A549 (cell line): ENCODE data around the gene MAP2K6. TPM values are rescaled to one million over a fixed set of nuclear protein-coding genes. Genes with fewer than 3 reads are reported as not detected.

Experiments
- ATAC-seq, 2 experiments: fragments of 200-7000 bp in 1 of 2; fragments of >200 bp in 1 of 2; cut with Nextera tagmentation in 1 of 2; cut with Tn5 transposase in 1 of 2; 3 replicates each; pipeline versions ENCODE4 v1.8.0 to v1.9.1; 2018 to 2020; ENCODE audit warnings: mild to moderate bottlenecking in 1 of 2, moderate library complexity in 1 of 2
- CTCF ChIA-PET: fragments of 300-600 bp; sonication (Branson Sonifier 250); formaldehyde crosslinking; extraction: SDS; loops from one replicate; lab custom pipeline; 2021; ENCODE audit warnings: antibody characterized with exemption, inconsistent platforms; lab: Yijun Ruan, JAX
- POLR2A ChIA-PET: fragments of 350-600 bp; formaldehyde crosslinking; extraction: SDS; loops from one replicate; lab custom pipeline; 2021; ENCODE audit warnings: antibody characterized with exemption, inconsistent platforms; lab: Yijun Ruan, JAX
- DNase-seq, 2 experiments: peaks; one replicate each; pipeline versions ENCODE4 v3.0.0 to v3.0.0-alpha.2; 2011 to 2016; ENCODE audit warnings: low read depth in 1 of 2, low spot score in 1 of 2
- FAIRE-seq: peaks from 2 replicates; lab custom pipeline; 2011; peaks lifted over from hg19 to GRCh38; lab: Jason Lieb, UNC
- H3K27ac ChIP-seq, 2 experiments: fragments of >200 bp; sonication (Bioruptor Twin); formaldehyde crosslinking; 3 replicates each; pipeline ENCODE4 v1.5.1; 2016 to 2017
- H3K4me1 ChIP-seq: fragments of >200 bp; sonication (Bioruptor Twin); formaldehyde crosslinking; 3 replicates; pipeline ENCODE4 v1.6.1; 2016
- H3K4me2 ChIP-seq: fragments of >200 bp; sonication (Bioruptor Twin); formaldehyde crosslinking; 3 replicates; pipeline ENCODE4 v1.6.1; 2016
- H3K4me3 ChIP-seq: fragments of >200 bp; sonication (Bioruptor Twin); formaldehyde crosslinking; 3 replicates; pipeline ENCODE4 v1.5.1; 2016
- H3K9me3 ChIP-seq: fragments of >200 bp; sonication (Bioruptor Twin); formaldehyde crosslinking; 3 replicates; pipeline ENCODE4 v1.6.1; 2016
- ATOH8 ChIP-seq: fragments of 250-450 bp; sonication (Bioruptor Pico); IDR thresholded peaks from 2 replicates; pipeline ENCODE4 v1.5.0; 2020; ENCODE audit warnings: low read depth, mild to moderate bottlenecking, moderate library complexity
- BCL3 ChIP-seq: fragments of >200 bp; sonication (Bioruptor Twin); formaldehyde crosslinking; IDR thresholded peaks from 3 replicates; pipeline ENCODE4 v1.6.1; 2016
- CBX2 ChIP-seq: fragments of 200-600 bp; sonication (generic); IDR thresholded peaks from 2 replicates; pipeline ENCODE4 v1.6.1; 2016; ENCODE audit warnings: low read depth, mild to moderate bottlenecking, borderline replicate concordance
- E2F6 ChIP-seq: IDR thresholded peaks from 2 replicates; pipeline ENCODE4 v1.6.1; 2012; ENCODE audit warnings: low read depth, borderline replicate concordance
- EHMT2 ChIP-seq: fragments of 200-600 bp; sonication (generic); IDR thresholded peaks from 2 replicates; pipeline ENCODE4 v1.6.1; 2016; ENCODE audit warnings: antibody characterized with exemption, low read depth, mild to moderate bottlenecking, moderate library complexity
- ESRRA ChIP-seq: fragments of 150-350 bp; IDR thresholded peaks from 2 replicates; pipeline ENCODE4 v1.6.1; 2014; ENCODE audit warnings: mild to moderate bottlenecking, low read length, borderline replicate concordance
- GATA3 ChIP-seq: IDR thresholded peaks from 2 replicates; pipeline ENCODE4 v1.6.1; 2012; ENCODE audit warnings: borderline replicate concordance
- HES2 ChIP-seq: fragments of >200 bp; sonication (Bioruptor Twin); formaldehyde crosslinking; IDR thresholded peaks from 2 replicates; pipeline ENCODE4 v1.6.1; 2016
- HMGXB4 ChIP-seq: fragments of 250-450 bp; sonication (Bioruptor Pico); IDR thresholded peaks from 2 replicates; pipeline ENCODE4 v1.5.0; 2021; ENCODE audit warnings: mild to moderate bottlenecking, moderate library complexity, borderline replicate concordance
- HOXA7 ChIP-seq: fragments of 250-450 bp; sonication (Bioruptor Pico); IDR thresholded peaks from 2 replicates; pipeline ENCODE4 v1.5.0; 2020; ENCODE audit warnings: mild to moderate bottlenecking, moderate library complexity
- HOXB13 ChIP-seq: fragments of 250-450 bp; sonication (Bioruptor Pico); IDR thresholded peaks from 2 replicates; pipeline ENCODE4 v1.5.0; 2020; ENCODE audit warnings: low read depth, mild to moderate bottlenecking, moderate library complexity
- HOXB5 ChIP-seq: fragments of 250-450 bp; sonication (Bioruptor Pico); IDR thresholded peaks from 2 replicates; pipeline ENCODE4 v1.5.0; 2020; ENCODE audit warnings: mild to moderate bottlenecking, moderate library complexity
- JUNB ChIP-seq: fragments of >200 bp; sonication (Bioruptor Twin); formaldehyde crosslinking; IDR thresholded peaks from 2 replicates; pipeline ENCODE4 v1.6.1; 2016
- KDM1A ChIP-seq: fragments of 200-600 bp; sonication (generic); IDR thresholded peaks from 2 replicates; pipeline ENCODE4 v1.6.1; 2016; ENCODE audit warnings: low read depth, mild to moderate bottlenecking
- KDM5A ChIP-seq: fragments of 200-600 bp; sonication (generic); IDR thresholded peaks from 2 replicates; pipeline ENCODE4 v1.6.1; 2016; ENCODE audit warnings: antibody characterized with exemption, mild to moderate bottlenecking
- MAZ ChIP-seq: fragments of 150-350 bp; IDR thresholded peaks from 2 replicates; pipeline ENCODE4 v1.6.1; 2014; ENCODE audit warnings: antibody characterized with exemption, low read depth, low read length, borderline replicate concordance
- MYC ChIP-seq: IDR thresholded peaks from 2 replicates; pipeline ENCODE4 v1.6.1; 2012; ENCODE audit warnings: mild to moderate bottlenecking, inconsistent platforms, low read length, improper control_type of control experiment, borderline replicate concordance
- NFE2L2 ChIP-seq: fragments of 150-350 bp; conservative IDR thresholded peaks from 2 replicates; pipeline ENCODE4 v1.6.1; 2014; ENCODE audit warnings: low read length
- NR3C1 ChIP-seq: fragments of >200 bp; sonication (Bioruptor Twin); formaldehyde crosslinking; IDR thresholded peaks from 3 replicates; pipeline ENCODE4 v1.6.1; 2017
- RAD21 ChIP-seq, 2 experiments: fragments of >200 bp in 1 of 2; sonication (Bioruptor Twin) in 1 of 2; formaldehyde crosslinking in 1 of 2; IDR thresholded peaks in 1 of 2; conservative IDR thresholded peaks in 1 of 2; 2 replicates in 1 of 2; 3 replicates in 1 of 2; pipeline ENCODE4 v1.6.1; 2012 to 2018; ENCODE audit warnings: inconsistent platforms in 1 of 2
- RARB ChIP-seq: fragments of 250-450 bp; sonication (Bioruptor Pico); IDR thresholded peaks from 2 replicates; pipeline ENCODE4 v1.8.0; 2021; ENCODE audit warnings: mild to moderate bottlenecking, moderate library complexity
- RFX5 ChIP-seq: fragments of 450-650 bp; IDR thresholded peaks from 2 replicates; pipeline ENCODE4 v1.7.1; 2014; ENCODE audit warnings: antibody characterized with exemption, mild to moderate bottlenecking, moderate library complexity
- ZFP36 ChIP-seq: fragments of 450-650 bp; IDR thresholded peaks from 2 replicates; pipeline ENCODE4 v1.6.1; 2014; ENCODE audit warnings: borderline replicate concordance; ENCODE audit not compliant: partially characterized antibody
- ZNF302 ChIP-seq: fragments of 250-450 bp; sonication (Bioruptor Pico); IDR thresholded peaks from 2 replicates; pipeline ENCODE4 v1.9.0; 2021; ENCODE audit warnings: inconsistent platforms, mild to moderate bottlenecking, moderate library complexity
- ZSCAN20 ChIP-seq: fragments of 250-450 bp; sonication (Bioruptor Pico); IDR thresholded peaks from 2 replicates; pipeline ENCODE4 v1.8.0; 2022; ENCODE audit warnings: mild to moderate bottlenecking, moderate library complexity
- WGBS: methylation state at CpG from one replicate; pipeline ENCODE4 v1.1.6; 2017; ENCODE audit errors: missing lambda C conversion rate; 5-methylcytosine and 5-hydroxymethylcytosine counted together
- polyA plus RNA-seq, 4 experiments: library from polyadenylated mRNA; depleted of rRNA in 3 of 4; stranded (reverse); fragments of >200 nt; fragmentation: RNase III in 1 of 4; extraction: RNeasy Plus Mini Kit Qiagen cat#74134 plus additional on column Dnase treatment in 1 of 4; gene quantifications; 2 replicates in 3 of 4; 3 replicates in 1 of 4; pipeline ENCODE4 v1.2.3, GENCODE V29; 2011 to 2017

MAP2K6 gene
- polyA plus RNA-seq, 2 of the 4 experiments (the other 2 are of a cell fraction) = 20.2 to 20.7 TPM

GRCh38 chr17:69431835-69432234 is 17.3 kb downstream of the MAP2K6 start:
- CTCF ChIA-PET = interaction anchor here (0.6 kb wide), 1 partner anchor 1918 kb away, joined by 3 read pairs; no protein-coding TSS in a partner anchor
- no peak for ATAC-seq
- no peak overlapping the region for H3K27ac ChIP-seq
- FAIRE-seq = peak; percentile 13
- POLR2A ChIA-PET = interaction anchor here (0.7 kb wide), 1 partner anchor 30 kb away, joined by 4 read pairs; no protein-coding TSS in a partner anchor
- peaks cover 13% of the 10 kb centered on the region; the same call in 1 of the 3 replicates for H3K4me1 ChIP-seq
- TF ChIP-seq HOXA7 (CRISPR knock-in tag) = no peak
- TF ChIP-seq KDM1A = no peak
- TF ChIP-seq RFX5 = no peak
- no peak for TF ChIP-seq NR3C1
- TF ChIP-seq RAD21 (conservative IDR thresholded peaks at IDR 0.05 in 1 of 2, IDR thresholded peaks at IDR 0.05 in 1 of 2) = no peak
- no peak for TF ChIP-seq EHMT2
- TF ChIP-seq GATA3 = no peak
- TF ChIP-seq JUNB = no peak
- no peak for TF ChIP-seq MYC
- no peak for TF ChIP-seq BCL3
- TF ChIP-seq HES2 = no peak
- no peak for TF ChIP-seq HMGXB4
- no peak for TF ChIP-seq ATOH8 (CRISPR knock-in tag)
- TF ChIP-seq E2F6 = no peak
- TF ChIP-seq ZFP36 = no peak
- no peak for TF ChIP-seq HOXB5
- no peak for TF ChIP-seq ZSCAN20 (CRISPR knock-in tag)
- TF ChIP-seq NFE2L2 = no peak
- TF ChIP-seq MAZ = no peak
- no peak for TF ChIP-seq HOXB13 (CRISPR knock-in tag)
- H3K9me3 ChIP-seq = no peaks in the 10 kb centered on the region
- H3K4me3 ChIP-seq = no peak overlapping the region
- 89% methylated on average over 3 of the region's 3 CpGs for WGBS
- DNase-seq = no peak
- H3K4me2 ChIP-seq = no peak overlapping the region

GRCh38 chr17:69433093-69433492 is 18.6 kb downstream of the MAP2K6 start:
- ATAC-seq (peak in 1 of 2 experiments; percentile 16; a peak in 1 of 6 replicates), FAIRE-seq (peak; percentile 13), DNase-seq (no peak)
- peaks cover 13% of the 10 kb centered on the region; the same call in 1 of the 3 replicates for H3K4me1 ChIP-seq
- ChIA-PET POLR2A (no interaction called here), CTCF (interaction anchor here (1.1 to 1.7 kb wide), 3 partner anchors 9 to 38 kb away, joined by 3 to 5 read pairs (median 4); no protein-coding TSS in a partner anchor)
- no peak overlapping the region for H3K27ac ChIP-seq
- H3K9me3 ChIP-seq = no peaks in the 10 kb centered on the region
- TF ChIP-seq ESRRA (no peak), ZFP36 (no peak), RARB (no peak), HES2 (no peak), CBX2 (no peak), ZNF302 (no peak), KDM5A (no peak)
- H3K4me3 ChIP-seq = no peak overlapping the region
- 92% methylated on average over 3 of the region's 3 CpGs for WGBS
- no peak overlapping the region for H3K4me2 ChIP-seq
